OCI-LY7 (cell line): ENCODE data around the gene FOSB. TPM values are rescaled to one million over a fixed set of nuclear protein-coding genes. Genes with fewer than 3 reads are reported as not detected.
A peak's percentile ranks its signal among the peaks of the same experiment; 100 is the strongest.

Source experiments
- BruUV-seq: library from RNA; stranded (reverse); fragments of 400-500 nt; replicated peaks from 2 replicates; lab custom pipeline; 2021; lab: Mats Ljungman, UMichigan
- CTCF ChIA-PET: fragments of 300-600 bp; sonication (Branson Sonifier 250); formaldehyde crosslinking; loops from one replicate; lab custom pipeline; 2022; ENCODE audit warnings: antibody characterized with exemption; ENCODE audit not compliant: unreplicated experiment; lab: Charles Lee
- POLR2A ChIA-PET: fragments of 300-600 bp; sonication (Branson Sonifier 250); formaldehyde crosslinking; loops from one replicate; lab custom pipeline; 2022; ENCODE audit warnings: antibody characterized with exemption; lab: Charles Lee
- DNase-seq: peaks from one replicate; pipeline ENCODE4 v3.0.0-alpha.2; 2015; ENCODE audit warnings: low spot score
- H2AFZ ChIP-seq: fragments of 200-600 bp; sonication (generic), shearing (Covaris generic); 2 replicates; pipeline ENCODE4 v1.6.1; 2014; ENCODE audit warnings: mild to moderate bottlenecking, antibody characterized with exemption, low read length, moderate library complexity
- H3K27ac ChIP-seq: fragments of 200-600 bp; sonication (generic); 2 replicates; pipeline ENCODE4 v1.5.1; 2014; ENCODE audit warnings: mixed run types, low read depth, mild to moderate bottlenecking, moderate library complexity, low read length, inconsistent platforms; ENCODE audit not compliant: poor library complexity, severe bottlenecking
- H3K36me3 ChIP-seq: fragments of 200-600 bp; sonication (generic); 2 replicates; pipeline ENCODE4 v1.6.1; 2014; ENCODE audit warnings: mild to moderate bottlenecking, antibody characterized with exemption, low read length, moderate library complexity, mixed read lengths; ENCODE audit not compliant: insufficient read depth
- H3K4me1 ChIP-seq: fragments of 200-600 bp; sonication (generic); 2 replicates; pipeline ENCODE4 v1.5.1; 2014; ENCODE audit warnings: mild to moderate bottlenecking, low read length; ENCODE audit not compliant: insufficient read depth, poor library complexity, severe bottlenecking
- H3K4me2 ChIP-seq: fragments of 200-600 bp; sonication (generic); 2 replicates; pipeline ENCODE4 v1.6.1; 2014; ENCODE audit warnings: mild to moderate bottlenecking, low read length
- H3K4me3 ChIP-seq: fragments of 200-600 bp; sonication (generic); 2 replicates; pipeline ENCODE4 v1.5.1; 2014; ENCODE audit warnings: mild to moderate bottlenecking, low read depth, low read length; ENCODE audit not compliant: poor library complexity, severe bottlenecking
- H3K79me2 ChIP-seq: fragments of 200-600 bp; sonication (generic); 2 replicates; pipeline ENCODE4 v1.6.1; 2016; ENCODE audit warnings: low read depth, mild to moderate bottlenecking, low read length, moderate library complexity, mixed read lengths; ENCODE audit not compliant: insufficient read depth
- H3K9me2 ChIP-seq: fragments of 200-600 bp; sonication (generic); 2 replicates; pipeline ENCODE4 v1.6.1; 2016; ENCODE audit warnings: mild to moderate bottlenecking, low read length, mixed read lengths; ENCODE audit not compliant: insufficient read depth
- H3K9me3 ChIP-seq: fragments of 200-600 bp; sonication (generic); 2 replicates; pipeline ENCODE4 v1.6.1; 2014; ENCODE audit warnings: mild to moderate bottlenecking, mixed run types, low read length, mixed read lengths
- H4K20me1 ChIP-seq: fragments of 200-600 bp; sonication (generic); 2 replicates; pipeline ENCODE4 v1.6.1; 2014; ENCODE audit warnings: mild to moderate bottlenecking, antibody characterized with exemption, low read length, moderate library complexity, mixed read lengths; ENCODE audit not compliant: insufficient read depth
- EZH2phosphoT487 ChIP-seq: fragments of 200-600 bp; sonication (generic); IDR thresholded peaks from 2 replicates; pipeline ENCODE4 v1.6.1; 2018; ENCODE audit warnings: low read depth, borderline replicate concordance, mild to moderate bottlenecking, mixed run types, antibody characterized with exemption, low read length, moderate library complexity, mixed read lengths
- intact Hi-C: fragments of 100-400 bp; cut with micrococcal nuclease; formaldehyde crosslinking; loops from one replicate; pipeline ENCODE4 v1.10.0; 2022; ENCODE audit not compliant: unreplicated experiment
- total RNA-seq, 2 experiments: library from RNA; depleted of rRNA in 1 of 2; stranded (reverse); fragments of >200 nt in 1 of 2; shearing (Covaris generic) in 1 of 2; gene quantifications; 2 replicates each; pipeline ENCODE4 v1.2.3, GENCODE V29; 2014 to 2022
- TF ChIP-seq, protein P1 (sequence below): fragments of 200-600 bp; sonication (generic); conservative IDR thresholded peaks from 2 replicates; pipeline ENCODE4 v1.5.1; 2014; ENCODE audit warnings: mild to moderate bottlenecking, antibody characterized with exemption, low read length, moderate library complexity, mixed read lengths

The FOSB gene
- total RNA-seq, 2 experiments from 2014 or later, result 2.3 to 2.4 TPM

GRCh38 chr19:45506246-45506988 is 38.6 kb downstream of the FOSB start:
- Histone ChIP-seq H3K27ac (peak overlapping the region; percentile 85), H3K36me3 (no peaks in the 10 kb centered on the region), H2AFZ (peak overlapping the region; percentile 88), H3K4me3 (peak overlapping the region; percentile 92), H3K4me1 (peaks cover 31% of the 10 kb centered on the region), H3K4me2 (peak overlapping the region; percentile 99), H4K20me1 (no peaks in the 10 kb centered on the region), H3K9me2 (no peaks in the 10 kb centered on the region), H3K79me2 (peaks cover 18% of the 10 kb centered on the region), H3K9me3 (no peaks in the 10 kb centered on the region)
- DNase-seq, result peak; percentile 97
- no peak for TF ChIP-seq EZH2phosphoT487
- TF ChIP-seq, protein P1, sequence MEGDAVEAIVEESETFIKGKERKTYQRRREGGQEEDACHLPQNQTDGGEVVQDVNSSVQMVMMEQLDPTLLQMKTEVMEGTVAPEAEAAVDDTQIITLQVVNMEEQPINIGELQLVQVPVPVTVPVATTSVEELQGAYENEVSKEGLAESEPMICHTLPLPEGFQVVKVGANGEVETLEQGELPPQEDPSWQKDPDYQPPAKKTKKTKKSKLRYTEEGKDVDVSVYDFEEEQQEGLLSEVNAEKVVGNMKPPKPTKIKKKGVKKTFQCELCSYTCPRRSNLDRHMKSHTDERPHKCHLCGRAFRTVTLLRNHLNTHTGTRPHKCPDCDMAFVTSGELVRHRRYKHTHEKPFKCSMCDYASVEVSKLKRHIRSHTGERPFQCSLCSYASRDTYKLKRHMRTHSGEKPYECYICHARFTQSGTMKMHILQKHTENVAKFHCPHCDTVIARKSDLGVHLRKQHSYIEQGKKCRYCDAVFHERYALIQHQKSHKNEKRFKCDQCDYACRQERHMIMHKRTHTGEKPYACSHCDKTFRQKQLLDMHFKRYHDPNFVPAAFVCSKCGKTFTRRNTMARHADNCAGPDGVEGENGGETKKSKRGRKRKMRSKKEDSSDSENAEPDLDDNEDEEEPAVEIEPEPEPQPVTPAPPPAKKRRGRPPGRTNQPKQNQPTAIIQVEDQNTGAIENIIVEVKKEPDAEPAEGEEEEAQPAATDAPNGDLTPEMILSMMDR, result peak; percentile 85
- CTCF ChIA-PET, result interaction anchor here (0.6 kb wide), 1 partner anchor 52 kb away, joined by 3 read pairs; no protein-coding TSS in a partner anchor
- intact Hi-C loops, result loop anchor here (5.0 kb wide), 2 partner anchors 51 to 136 kb away; no protein-coding TSS in a partner anchor
- POLR2A ChIA-PET, result no interaction called here
- BruUV-seq, result TSS peak; percentile 69

GRCh38 chr19:45506989-45507871 is 39.4 kb downstream of the FOSB start, which contains the start of gene VASP:
Gene VASP (plus strand): TSS chr19:45507479. CDS start chr19:45507772, 293 bp downstream.
- Histone ChIP-seq H3K9me2 (no peaks in the 10 kb centered on the region), H2AFZ (peak within 1 kb of the TSS; percentile 88), H3K27ac (peak within 1 kb of the TSS; percentile 85), H3K4me3 (peak within 1 kb of the TSS; percentile 92), H3K79me2 (peaks cover 18% of the 10 kb centered on the region), H3K4me1 (peaks cover 25% of the 10 kb centered on the region), H4K20me1 (no peaks in the 10 kb centered on the region), H3K36me3 (no peaks in the 10 kb centered on the region), H3K9me3 (no peaks in the 10 kb centered on the region), H3K4me2 (peak within 1 kb of the TSS; percentile 99)
- intact Hi-C loops, result loop anchor here (5.0 kb wide), 2 partner anchors 50 to 135 kb away; no protein-coding TSS in a partner anchor
- peak; percentile 94 for DNase-seq
- POLR2A ChIA-PET, result interaction anchor here (0.7 kb wide), 1 partner anchor 55 kb away, joined by 3 read pairs; no protein-coding TSS in a partner anchor
- BruUV-seq, result no TSS peak
- CTCF ChIA-PET, result no interaction called here
- TF ChIP-seq EZH2phosphoT487, result no peak
- TF ChIP-seq, protein P1, result no peak
